ENCODE data around the gene SLC8A3. TPM values are rescaled to one million over a fixed set of nuclear protein-coding genes. Genes with fewer than 3 reads are reported as not detected.

Gene SLC8A3
- total RNA-seq, 1 experiment from 2014 or later = not detected

DNA sequence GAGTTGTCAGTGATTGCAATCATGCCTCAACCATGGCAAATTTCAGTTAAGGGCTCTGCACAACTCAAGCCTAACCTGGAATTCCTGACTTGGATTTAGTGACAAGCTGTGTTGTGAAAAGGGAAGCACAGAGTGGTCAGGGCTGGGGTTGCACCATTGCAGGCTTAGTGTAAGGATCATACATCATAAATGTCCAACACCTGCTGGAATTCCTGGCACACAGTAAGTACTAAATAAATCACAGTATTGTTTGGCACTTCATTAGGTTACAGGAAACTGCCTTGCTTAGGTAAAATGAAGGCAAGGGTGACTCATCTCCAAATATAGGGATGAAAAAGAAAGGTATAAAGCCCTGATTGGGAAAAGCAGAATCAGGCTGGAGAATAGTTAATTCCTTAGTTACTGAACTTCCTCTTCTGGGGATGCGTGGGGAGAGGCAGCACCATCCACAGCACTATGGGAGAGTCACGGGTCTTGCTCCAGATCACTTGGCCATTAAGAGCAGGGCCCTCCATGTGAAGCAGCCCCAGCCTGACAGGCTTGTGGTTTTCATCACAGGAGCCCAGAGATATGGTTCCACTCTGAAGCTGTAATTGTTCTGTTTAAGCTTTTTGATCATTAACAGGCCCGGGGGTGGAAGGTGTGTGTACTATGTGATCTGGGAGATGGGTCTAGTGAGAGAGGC, 39.7 kb downstream of the SLC8A3 start:
- CTCF ChIA-PET = no interaction called here
- intact Hi-C loops (cut with micrococcal nuclease; ENCODE audit: unreplicated experiment) = no loop called here
- no peak overlapping the region for H3K27ac ChIP-seq (ENCODE audit: low read length)
- no peak overlapping the region for H3K4me3 ChIP-seq (ENCODE audit: low read depth in 2 of 2, low read length in 2 of 2)
- no peaks in the 10 kb centered on the region; the same call in none of the 2 replicates for H3K27me3 ChIP-seq (ENCODE audit: control insufficient read depth, insufficient read depth, low read length)
- no peaks in the 10 kb centered on the region for H3K4me1 ChIP-seq (ENCODE audit: control insufficient read depth, insufficient read depth, low read length)
- no peaks in the 10 kb centered on the region for H3K36me3 ChIP-seq (ENCODE audit: control insufficient read depth, insufficient read depth, low read length)
- POLR2A ChIA-PET = no interaction called here
- no peak for DNase-seq (ENCODE audit: low read depth, low spot score)
- ATAC-seq = no peak
- in situ Hi-C loops (cut with HindIII; ENCODE audit: low pct_unique_long_range_greater_than_20kb, low sequenced_read_pairs) = no loop called here
- no peaks in the 10 kb centered on the region for H3K9me3 ChIP-seq (ENCODE audit: control insufficient read depth, insufficient read depth, low read depth, low read length)
- BruUV-seq (replicated peaks) = no TSS peak
- TF ChIP-seq POLR2AphosphoS5 (IDR thresholded peaks at IDR 0.05; ENCODE audit: low read depth, low read length) (no peak), SIN3A (IDR thresholded peaks at IDR 0.05; ENCODE audit: borderline replicate concordance, insufficient read depth, low read depth, low read length) (no peak), TCF7L2 (IDR thresholded peaks at IDR 0.05; ENCODE audit: low read depth, low read length) (no peak)
- TF ChIP-seq, protein P1, sequence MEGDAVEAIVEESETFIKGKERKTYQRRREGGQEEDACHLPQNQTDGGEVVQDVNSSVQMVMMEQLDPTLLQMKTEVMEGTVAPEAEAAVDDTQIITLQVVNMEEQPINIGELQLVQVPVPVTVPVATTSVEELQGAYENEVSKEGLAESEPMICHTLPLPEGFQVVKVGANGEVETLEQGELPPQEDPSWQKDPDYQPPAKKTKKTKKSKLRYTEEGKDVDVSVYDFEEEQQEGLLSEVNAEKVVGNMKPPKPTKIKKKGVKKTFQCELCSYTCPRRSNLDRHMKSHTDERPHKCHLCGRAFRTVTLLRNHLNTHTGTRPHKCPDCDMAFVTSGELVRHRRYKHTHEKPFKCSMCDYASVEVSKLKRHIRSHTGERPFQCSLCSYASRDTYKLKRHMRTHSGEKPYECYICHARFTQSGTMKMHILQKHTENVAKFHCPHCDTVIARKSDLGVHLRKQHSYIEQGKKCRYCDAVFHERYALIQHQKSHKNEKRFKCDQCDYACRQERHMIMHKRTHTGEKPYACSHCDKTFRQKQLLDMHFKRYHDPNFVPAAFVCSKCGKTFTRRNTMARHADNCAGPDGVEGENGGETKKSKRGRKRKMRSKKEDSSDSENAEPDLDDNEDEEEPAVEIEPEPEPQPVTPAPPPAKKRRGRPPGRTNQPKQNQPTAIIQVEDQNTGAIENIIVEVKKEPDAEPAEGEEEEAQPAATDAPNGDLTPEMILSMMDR (IDR thresholded peaks at IDR 0.05) = no peak
- TF ChIP-seq, protein P2, sequence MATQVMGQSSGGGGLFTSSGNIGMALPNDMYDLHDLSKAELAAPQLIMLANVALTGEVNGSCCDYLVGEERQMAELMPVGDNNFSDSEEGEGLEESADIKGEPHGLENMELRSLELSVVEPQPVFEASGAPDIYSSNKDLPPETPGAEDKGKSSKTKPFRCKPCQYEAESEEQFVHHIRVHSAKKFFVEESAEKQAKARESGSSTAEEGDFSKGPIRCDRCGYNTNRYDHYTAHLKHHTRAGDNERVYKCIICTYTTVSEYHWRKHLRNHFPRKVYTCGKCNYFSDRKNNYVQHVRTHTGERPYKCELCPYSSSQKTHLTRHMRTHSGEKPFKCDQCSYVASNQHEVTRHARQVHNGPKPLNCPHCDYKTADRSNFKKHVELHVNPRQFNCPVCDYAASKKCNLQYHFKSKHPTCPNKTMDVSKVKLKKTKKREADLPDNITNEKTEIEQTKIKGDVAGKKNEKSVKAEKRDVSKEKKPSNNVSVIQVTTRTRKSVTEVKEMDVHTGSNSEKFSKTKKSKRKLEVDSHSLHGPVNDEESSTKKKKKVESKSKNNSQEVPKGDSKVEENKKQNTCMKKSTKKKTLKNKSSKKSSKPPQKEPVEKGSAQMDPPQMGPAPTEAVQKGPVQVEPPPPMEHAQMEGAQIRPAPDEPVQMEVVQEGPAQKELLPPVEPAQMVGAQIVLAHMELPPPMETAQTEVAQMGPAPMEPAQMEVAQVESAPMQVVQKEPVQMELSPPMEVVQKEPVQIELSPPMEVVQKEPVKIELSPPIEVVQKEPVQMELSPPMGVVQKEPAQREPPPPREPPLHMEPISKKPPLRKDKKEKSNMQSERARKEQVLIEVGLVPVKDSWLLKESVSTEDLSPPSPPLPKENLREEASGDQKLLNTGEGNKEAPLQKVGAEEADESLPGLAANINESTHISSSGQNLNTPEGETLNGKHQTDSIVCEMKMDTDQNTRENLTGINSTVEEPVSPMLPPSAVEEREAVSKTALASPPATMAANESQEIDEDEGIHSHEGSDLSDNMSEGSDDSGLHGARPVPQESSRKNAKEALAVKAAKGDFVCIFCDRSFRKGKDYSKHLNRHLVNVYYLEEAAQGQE (IDR thresholded peaks at IDR 0.05; ENCODE audit: insufficient read depth in 1 of 2, low read depth in 2 of 2, low read length in 1 of 2) = no peak

DNA sequence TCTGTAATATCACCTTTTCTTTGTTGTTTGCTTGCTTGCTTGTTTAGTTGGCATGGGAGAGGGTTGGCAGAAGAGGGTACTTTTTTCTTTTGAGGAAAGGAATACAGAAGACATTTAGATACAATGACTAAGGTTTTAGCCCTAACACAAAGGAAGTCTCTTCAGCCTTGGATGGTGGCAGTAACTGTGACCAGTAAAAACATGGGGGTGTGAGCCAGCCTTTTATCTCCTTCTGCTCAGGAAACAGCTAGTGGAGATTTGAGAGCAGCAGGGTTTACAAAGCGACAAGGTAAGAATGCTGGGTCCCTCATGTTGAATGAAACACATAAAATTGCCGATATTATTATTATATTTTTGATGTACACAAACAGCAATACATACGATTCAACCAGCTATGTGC, 40.4 kb downstream of the SLC8A3 start:
- intact Hi-C loops (cut with micrococcal nuclease; ENCODE audit: unreplicated experiment) = no loop called here
- Histone ChIP-seq H3K4me1 (ENCODE audit: control insufficient read depth, insufficient read depth, low read length) (no peaks in the 10 kb centered on the region), H3K36me3 (ENCODE audit: control insufficient read depth, insufficient read depth, low read length) (no peaks in the 10 kb centered on the region), H3K9me3 (ENCODE audit: control insufficient read depth, insufficient read depth, low read depth, low read length) (no peaks in the 10 kb centered on the region), H3K4me3 (ENCODE audit: low read depth in 2 of 2, low read length in 2 of 2) (no peak overlapping the region), H3K27me3 (ENCODE audit: control insufficient read depth, insufficient read depth, low read length) (no peaks in the 10 kb centered on the region; the same call in none of the 2 replicates), H3K27ac (ENCODE audit: low read length) (no peak overlapping the region)
- in situ Hi-C loops (cut with HindIII; ENCODE audit: low pct_unique_long_range_greater_than_20kb, low sequenced_read_pairs) = no loop called here
- TF ChIP-seq, protein P2 (IDR thresholded peaks at IDR 0.05; ENCODE audit: insufficient read depth in 1 of 2, low read depth in 2 of 2, low read length in 1 of 2) = no peak
- TF ChIP-seq SIN3A (IDR thresholded peaks at IDR 0.05; ENCODE audit: borderline replicate concordance, insufficient read depth, low read depth, low read length) = no peak
- TF ChIP-seq, protein P1 (IDR thresholded peaks at IDR 0.05) = no peak
- TF ChIP-seq TCF7L2 (IDR thresholded peaks at IDR 0.05; ENCODE audit: low read depth, low read length) = no peak
- no peak for TF ChIP-seq POLR2AphosphoS5 (IDR thresholded peaks at IDR 0.05; ENCODE audit: low read depth, low read length)
- ATAC-seq (no peak), DNase-seq (ENCODE audit: low read depth, low spot score) (no peak)
- ChIA-PET POLR2A (no interaction called here), CTCF (no interaction called here)
- BruUV-seq (replicated peaks) = no TSS peak
